GM21528 (cell line): Measurements from ENCODE around the gene ZFYVE28.

Source experiments
- ATAC-seq: cut with Tn5 transposase; IDR thresholded peaks from one replicate; pipeline ENCODE4 v1.9.1; 2021; ENCODE audit warnings: mild to moderate bottlenecking, moderate library complexity; ENCODE audit not compliant: unreplicated experiment, low FRiP score

Gene ZFYVE28

GRCh38 chr4:2446656-2447564, 28.5 kb upstream of the ZFYVE28 start:
- no peak for ATAC-seq

- no peak for ATAC-seq
Observed at GRCh38 chr4:2445571-2445970, 27.1 kb upstream of the ZFYVE28 start.

- ATAC-seq = no peak
Observed at GRCh38 chr4:2445130-2445529, 26.7 kb upstream of the ZFYVE28 start.

- no peak for ATAC-seq
Observed at GRCh38 chr4:2443956-2444740, 25.7 kb upstream of the ZFYVE28 start.

- no peak for ATAC-seq
Observed at GRCh38 chr4:2443061-2443730, 24.8 kb upstream of the ZFYVE28 start.

GRCh38 chr4:2442175-2442993, 23.9 kb upstream of the ZFYVE28 start:
- ATAC-seq = no peak

GRCh38 chr4:2441393-2442174, 23.1 kb upstream of the ZFYVE28 start:
- ATAC-seq = peak; percentile 80

- no peak for ATAC-seq
Observed at GRCh38 chr4:2438822-2439718, 20.6 kb upstream of the ZFYVE28 start.

- no peak for ATAC-seq
Observed at GRCh38 chr4:2437475-2438215, 19.2 kb upstream of the ZFYVE28 start.

- no peak for ATAC-seq
Observed at GRCh38 chr4:2436761-2437474, 18.5 kb upstream of the ZFYVE28 start.

- ATAC-seq = no peak
Observed at GRCh38 chr4:2436301-2436700, 17.9 kb upstream of the ZFYVE28 start.

- no peak for ATAC-seq
Observed at GRCh38 chr4:2434420-2434819, 16.0 kb upstream of the ZFYVE28 start.

GRCh38 chr4:2433609-2434350, 15.3 kb upstream of the ZFYVE28 start:
- ATAC-seq = no peak

- ATAC-seq = no peak
Observed at GRCh38 chr4:2432991-2433530, 14.6 kb upstream of the ZFYVE28 start.

GRCh38 chr4:2432004-2432403, 13.6 kb upstream of the ZFYVE28 start:
- no peak for ATAC-seq
